ENCODE data around the gene GALNT10.
"Not testable (repeated sequence)": the region's sequence is repeated elsewhere in the genome, so short reads cannot be mapped to it uniquely, and the experiment has no call there.

Gene GALNT10

GRCh38 chr5:154359221-154359573 is 168.7 kb downstream of the GALNT10 start:
- no peak for DNase-seq

- not testable (repeated sequence) for DNase-seq
These were observed 169.7 kb downstream of the GALNT10 start for GRCh38 chr5:154360241-154360640.

GRCh38 chr5:154363411-154363810 is 172.9 kb downstream of the GALNT10 start:
- DNase-seq = no peak

- DNase-seq = no peak
These were observed 174.2 kb downstream of the GALNT10 start for GRCh38 chr5:154364771-154365170.

GRCh38 chr5:154365823-154366222 is 175.3 kb downstream of the GALNT10 start:
- DNase-seq = no peak

GRCh38 chr5:154366353-154366752 is 175.8 kb downstream of the GALNT10 start:
- no peak for DNase-seq

- DNase-seq = no peak
These were observed 176.6 kb downstream of the GALNT10 start for GRCh38 chr5:154367101-154367500.

- DNase-seq = no peak
These were observed 177.7 kb downstream of the GALNT10 start for GRCh38 chr5:154368041-154368800.

GRCh38 chr5:154369682-154370081 is 179.1 kb downstream of the GALNT10 start:
- no peak for DNase-seq

GRCh38 chr5:154370119-154370518 is 179.6 kb downstream of the GALNT10 start:
- no peak for DNase-seq

- DNase-seq = no peak
These were observed 180.3 kb downstream of the GALNT10 start for GRCh38 chr5:154370813-154371212.

GRCh38 chr5:154371687-154372086 is 181.2 kb downstream of the GALNT10 start:
- no peak for DNase-seq

- no peak for DNase-seq
These were observed 182.1 kb downstream of the GALNT10 start for GRCh38 chr5:154372661-154373060.

GRCh38 chr5:154373326-154373725 is 182.8 kb downstream of the GALNT10 start:
- no peak for DNase-seq

- no peak for DNase-seq
These were observed 183.2 kb downstream of the GALNT10 start for GRCh38 chr5:154373729-154374179.

GRCh38 chr5:154374264-154374663 is 183.7 kb downstream of the GALNT10 start:
- DNase-seq = no peak

GRCh38 chr5:154375329-154376008 is 184.9 kb downstream of the GALNT10 start:
- DNase-seq = no peak

GRCh38 chr5:154376481-154376880 is 185.9 kb downstream of the GALNT10 start:
- no peak for DNase-seq

GRCh38 chr5:154377754-154378533 is 187.4 kb downstream of the GALNT10 start:
- no peak for DNase-seq

- no peak for DNase-seq
These were observed 189.7 kb downstream of the GALNT10 start for GRCh38 chr5:154380263-154380662.

- peak; percentile 83 for DNase-seq
These were observed 194.1 kb downstream of the GALNT10 start for GRCh38 chr5:154384480-154385235.

- no peak for DNase-seq
These were observed 194.6 kb downstream of the GALNT10 start for GRCh38 chr5:154385236-154385512.

All from RPMI8226 (cell line).